ENCODE results near the gene GCHFR.

The GCHFR gene

GRCh38 chr15:40799523-40799922 lies 35.7 kb downstream of the GCHFR start:
- no peak overlapping the region for H3K4me3 ChIP-seq (ENCODE audit: low read depth, low read length)

GRCh38 chr15:40803076-40803475 lies 39.2 kb downstream of the GCHFR start:
- no peak for TF ChIP-seq CTCF (IDR thresholded peaks at IDR 0.05; ENCODE audit: low read depth, low read length, missing control alignments)
- no peak for DNase-seq (ENCODE audit: low read depth)
- H3K4me3 ChIP-seq (ENCODE audit: low read depth, low read length), result no peak overlapping the region

More at GRCh38 chr15:40799523-40799922, 35.7 kb downstream of the GCHFR start:
- no peak for TF ChIP-seq CTCF (IDR thresholded peaks at IDR 0.05; ENCODE audit: low read depth, low read length, missing control alignments)
- DNase-seq (ENCODE audit: low read depth), result no peak

GRCh38 chr15:40803688-40804087 lies 39.8 kb downstream of the GCHFR start:
- no peak overlapping the region for H3K4me3 ChIP-seq (ENCODE audit: low read depth, low read length)
- no peak for TF ChIP-seq CTCF (IDR thresholded peaks at IDR 0.05; ENCODE audit: low read depth, low read length, missing control alignments)
- DNase-seq (ENCODE audit: low read depth), result no peak

- H3K4me3 ChIP-seq (ENCODE audit: low read depth, low read length), result peak overlapping the region; percentile 95
- no peak for DNase-seq (ENCODE audit: low read depth)
- no peak for TF ChIP-seq CTCF (IDR thresholded peaks at IDR 0.05; ENCODE audit: low read depth, low read length, missing control alignments)
Measured at GRCh38 chr15:40806672-40807027, 42.8 kb downstream of the GCHFR start.

GRCh38 chr15:40807028-40807887 lies 43.4 kb downstream of the GCHFR start, which contains the start of the genes DNAJC17 and ZFYVE19:
Gene DNAJC17, minus strand, starts transcription at chr15:40807473. Its CDS starts 27 bp downstream, at chr15:40807446.
Gene ZFYVE19, plus strand, starts transcription at chr15:40807089. Its CDS starts 501 bp downstream, at chr15:40807590.
- H3K4me3 ChIP-seq (ENCODE audit: low read depth, low read length), result peak within 1 kb of the TSS; percentile 95
- peak; percentile 96 for DNase-seq (ENCODE audit: low read depth)
- TF ChIP-seq CTCF (IDR thresholded peaks at IDR 0.05; ENCODE audit: low read depth, low read length, missing control alignments), result peak; percentile 24

GRCh38 chr15:40807888-40808461 lies 44.1 kb downstream of the GCHFR start:
- DNase-seq (ENCODE audit: low read depth), result no peak
- H3K4me3 ChIP-seq (ENCODE audit: low read depth, low read length), result peak overlapping the region; percentile 95
- no peak for TF ChIP-seq CTCF (IDR thresholded peaks at IDR 0.05; ENCODE audit: low read depth, low read length, missing control alignments)

All from GM12864 (cell line).